ENCODE measurements around the gene VANGL1.

DNA sequence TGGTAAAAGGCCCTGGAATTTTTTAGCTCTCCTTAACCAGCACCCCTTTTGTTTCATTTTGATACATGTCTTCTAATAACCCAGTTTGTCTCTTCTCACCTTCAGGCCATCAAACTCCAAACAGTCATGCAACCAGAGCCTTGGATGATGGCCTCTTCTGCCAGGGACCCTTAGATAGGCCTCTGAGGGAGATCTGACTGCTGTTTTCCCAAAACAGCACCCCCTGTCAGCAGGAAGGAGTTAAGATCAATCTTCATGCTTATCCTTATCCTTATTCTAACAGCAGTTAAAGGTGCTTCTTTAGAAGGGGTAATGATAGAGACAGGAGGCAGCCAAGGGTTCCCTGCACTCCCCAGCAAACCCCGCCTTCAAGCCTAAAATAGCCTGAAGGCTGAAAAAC lies 49.5 kb upstream of the VANGL1 start:
- TF ChIP-seq CTCF (conservative IDR thresholded peaks at IDR 0.05; ENCODE audit: low read depth, low read length) (0 out of 2 replicates have a peak, but pooled peaks have one; percentile 1), FOS (IDR thresholded peaks at IDR 0.05; ENCODE audit: low read depth, low read length) (no peak), POLR2A (IDR thresholded peaks at IDR 0.05; ENCODE audit: low read depth, low read length) (no peak), USF2 (IDR thresholded peaks at IDR 0.05; ENCODE audit: low read depth, low read length) (no peak)
